ENCODE data around the gene NUDT7. TPM values are rescaled to one million over a fixed set of nuclear protein-coding genes. Genes with fewer than 3 reads are reported as not detected.

NUDT7 gene
- polyA plus RNA-seq, 3 donors, result 8.8 to 14.0 (median 11.8) TPM

DNA sequence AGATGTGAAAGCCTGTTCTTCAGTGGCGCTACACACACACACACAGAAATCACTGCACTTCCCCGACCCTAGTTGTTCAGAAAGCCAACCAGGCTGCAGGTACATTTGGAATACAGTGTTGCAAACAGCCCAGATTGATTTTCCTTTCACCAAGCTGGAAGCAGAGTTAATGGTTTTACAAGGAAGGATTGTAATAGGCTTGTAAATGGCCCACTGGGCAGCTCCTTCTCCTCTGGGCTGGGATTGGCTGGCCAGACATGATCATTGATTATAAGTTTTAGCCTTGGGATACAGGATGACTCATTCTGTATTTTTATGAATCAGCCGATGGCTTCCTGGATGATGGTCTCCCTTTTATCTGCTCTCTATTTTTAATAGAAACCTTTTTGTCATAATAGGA is 68.6 kb downstream of the NUDT7 start:
- no peak for DNase-seq (ENCODE audit: extremely low read depth in 1 of 11, low read depth in 9 of 11, low spot score in 4 of 11)

Other genes starting within 250 kb of the NUDT7 start
- 1 to 10 TPM; 3.8 to 6.5 (median 4.6) TPM for gene VAT1L, start 66.0 kb downstream of the NUDT7 start, polyA plus RNA-seq (ENCODE audit: insufficient read length in 3 of 3)